ENCODE data around the gene CATSPER1. TPM values are rescaled to one million over a fixed set of nuclear protein-coding genes. Genes with fewer than 3 reads are reported as not detected.

Gene CATSPER1
- 0.28 and 0.30 TPM in 2 replicates for total RNA-seq

- no peaks in the 10 kb centered on the region for H3K36me3 Mint-ChIP-seq (ENCODE audit: low read depth)
Measured at GRCh38 chr11:66026017-66026529, at the start of gene CATSPER1. CATSPER1 (minus strand) TSS chr11:66026479; CDS start chr11:66026379, 100 bp downstream.

GRCh38 chr11:66075273-66075672, 49.0 kb upstream of the CATSPER1 start:
- peak; percentile 44 for DNase-seq
- H3K36me3 Mint-ChIP-seq (ENCODE audit: low read depth) = peaks cover 65% of the 10 kb centered on the region
- H3K9me3 Mint-ChIP-seq = no peaks in the 10 kb centered on the region
- peaks cover 53% of the 10 kb centered on the region for H3K4me1 Mint-ChIP-seq
- no peak overlapping the region for H3K4me3 Mint-ChIP-seq
- H3K27me3 Mint-ChIP-seq = no peaks in the 10 kb centered on the region
- no peak overlapping the region for H3K27ac Mint-ChIP-seq
- intact Hi-C loops (cut with micrococcal nuclease) = no loop called here

More at GRCh38 chr11:66026017-66026529, at the start of gene CATSPER1:
- Mint-ChIP-seq H3K27ac (no peak within 1 kb of the TSS), H3K27me3 (peaks cover 14% of the 10 kb centered on the region), H3K4me1 (peaks cover 10% of the 10 kb centered on the region), H3K9me3 (no peaks in the 10 kb centered on the region), H3K4me3 (no peak within 1 kb of the TSS)
- DNase-seq = no peak
- intact Hi-C loops (cut with micrococcal nuclease) = no loop called here

DNA sequence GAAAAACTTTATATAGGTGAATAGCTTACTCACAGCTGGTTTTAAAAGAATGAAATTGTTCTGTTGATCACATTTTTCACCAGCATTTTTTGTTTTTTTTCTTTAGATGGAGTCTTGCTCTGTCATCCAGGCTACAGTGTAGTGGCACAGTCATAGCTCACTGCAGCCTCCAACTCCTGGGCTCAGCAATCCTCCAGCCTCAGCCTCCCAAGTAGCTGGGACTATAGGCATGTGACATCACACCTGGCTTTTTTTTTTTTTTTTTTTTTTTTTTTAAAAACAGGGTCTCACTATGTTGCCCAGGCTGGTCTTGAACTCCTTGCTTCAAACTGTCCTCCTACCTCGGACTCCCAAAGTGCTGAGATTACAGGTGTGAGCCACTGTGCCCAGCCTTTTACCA, 47.4 kb upstream of the CATSPER1 start:
- Mint-ChIP-seq H3K27ac (no peak overlapping the region), H3K27me3 (no peaks in the 10 kb centered on the region)

GRCh38 chr11:66072518-66072917, 46.2 kb upstream of the CATSPER1 start:
- Mint-ChIP-seq H3K27ac (peak overlapping the region; percentile 91), H3K27me3 (no peaks in the 10 kb centered on the region), H3K4me3 (peak overlapping the region; percentile 94), H3K4me1 (peaks cover 48% of the 10 kb centered on the region), H3K36me3 (ENCODE audit: low read depth) (peaks cover 64% of the 10 kb centered on the region), H3K9me3 (no peaks in the 10 kb centered on the region)
- intact Hi-C loops (cut with micrococcal nuclease) = loop anchor here (5.0 kb wide), 1 partner anchor 1295 kb away; the partner anchor contains the start of gene SF1
- DNase-seq = peak; percentile 58

More for the DNA sequence above, 47.4 kb upstream of the CATSPER1 start:
- Mint-ChIP-seq H3K36me3 (ENCODE audit: low read depth) (peaks cover 62% of the 10 kb centered on the region), H3K4me1 (peaks cover 48% of the 10 kb centered on the region), H3K9me3 (no peaks in the 10 kb centered on the region), H3K4me3 (no peak overlapping the region)
- intact Hi-C loops (cut with micrococcal nuclease) = loop anchor here (5.0 kb wide), 1 partner anchor 1296 kb away; the partner anchor contains the start of gene SF1
- DNase-seq = peak; percentile 54

GRCh38 chr11:66072081-66072480, 45.8 kb upstream of the CATSPER1 start:
- peak overlapping the region; percentile 94 for H3K4me3 Mint-ChIP-seq
- no peaks in the 10 kb centered on the region for H3K9me3 Mint-ChIP-seq
- peaks cover 65% of the 10 kb centered on the region for H3K36me3 Mint-ChIP-seq (ENCODE audit: low read depth)
- peak overlapping the region; percentile 91 for H3K27ac Mint-ChIP-seq
- H3K4me1 Mint-ChIP-seq = peaks cover 47% of the 10 kb centered on the region
- DNase-seq = no peak
- intact Hi-C loops (cut with micrococcal nuclease) = loop anchor here (5.0 kb wide), 1 partner anchor 1295 kb away; the partner anchor contains the start of gene SF1
- H3K27me3 Mint-ChIP-seq = no peaks in the 10 kb centered on the region

GRCh38 chr11:66071381-66071801, 45.1 kb upstream of the CATSPER1 start:
- peaks cover 52% of the 10 kb centered on the region for H3K4me1 Mint-ChIP-seq
- intact Hi-C loops (cut with micrococcal nuclease) = loop anchor here (1.0 to 5.0 kb wide), 2 partner anchors 9 to 1294 kb away; partner anchors contain the start of gene SF1
- peak; percentile 73 for DNase-seq
- H3K36me3 Mint-ChIP-seq (ENCODE audit: low read depth) = peaks cover 69% of the 10 kb centered on the region
- H3K27ac Mint-ChIP-seq = peak overlapping the region; percentile 91
- H3K9me3 Mint-ChIP-seq = no peaks in the 10 kb centered on the region
- no peaks in the 10 kb centered on the region for H3K27me3 Mint-ChIP-seq
- H3K4me3 Mint-ChIP-seq = peak overlapping the region; percentile 94

DNA sequence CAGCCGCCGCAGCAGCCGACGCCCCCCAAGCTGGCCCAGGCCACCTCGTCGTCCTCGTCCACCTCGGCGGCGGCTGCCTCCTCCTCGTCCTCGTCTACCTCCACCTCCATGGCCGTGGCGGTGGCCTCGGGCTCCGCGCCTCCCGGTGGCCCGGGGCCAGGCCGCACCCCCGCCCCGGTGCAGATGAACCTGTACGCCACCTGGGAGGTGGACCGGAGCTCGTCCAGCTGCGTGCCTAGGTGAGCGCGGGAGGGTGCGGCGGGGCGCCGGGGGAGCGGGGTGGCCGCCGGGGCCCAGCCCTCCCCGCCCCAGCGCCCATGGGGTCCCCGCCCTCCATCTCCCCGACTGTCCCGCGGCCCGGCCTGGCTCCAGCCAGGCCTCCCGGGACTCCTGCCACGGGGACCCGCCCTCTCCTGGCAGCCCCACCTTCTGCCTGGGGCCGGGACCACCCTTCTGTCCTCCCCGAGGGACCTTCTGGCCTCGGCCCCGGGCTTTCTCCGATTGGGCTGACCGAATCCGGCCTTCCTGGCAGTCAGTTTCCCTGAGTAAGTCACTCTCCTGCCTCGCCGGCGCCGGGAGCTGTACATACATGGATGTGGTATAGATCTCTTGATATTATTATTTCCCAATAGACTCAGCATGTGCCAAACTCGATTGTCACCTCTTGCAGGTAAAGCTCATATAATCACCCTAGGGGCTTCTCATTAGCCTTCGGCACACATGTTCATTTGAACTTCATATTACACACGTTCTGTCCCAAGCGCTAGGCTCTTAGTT, 44.5 kb upstream of the CATSPER1 start:
- Mint-ChIP-seq H3K9me3 (no peaks in the 10 kb centered on the region), H3K27me3 (no peaks in the 10 kb centered on the region), H3K27ac (peak overlapping the region; percentile 91), H3K4me3 (peak overlapping the region; percentile 94), H3K36me3 (ENCODE audit: low read depth) (peaks cover 69% of the 10 kb centered on the region), H3K4me1 (peaks cover 51% of the 10 kb centered on the region)
- DNase-seq = peak; percentile 75
- intact Hi-C loops (cut with micrococcal nuclease) = loop anchor here (1.0 to 5.0 kb wide), 2 partner anchors 10 to 1293 kb away; partner anchors contain the start of gene SF1

DNA sequence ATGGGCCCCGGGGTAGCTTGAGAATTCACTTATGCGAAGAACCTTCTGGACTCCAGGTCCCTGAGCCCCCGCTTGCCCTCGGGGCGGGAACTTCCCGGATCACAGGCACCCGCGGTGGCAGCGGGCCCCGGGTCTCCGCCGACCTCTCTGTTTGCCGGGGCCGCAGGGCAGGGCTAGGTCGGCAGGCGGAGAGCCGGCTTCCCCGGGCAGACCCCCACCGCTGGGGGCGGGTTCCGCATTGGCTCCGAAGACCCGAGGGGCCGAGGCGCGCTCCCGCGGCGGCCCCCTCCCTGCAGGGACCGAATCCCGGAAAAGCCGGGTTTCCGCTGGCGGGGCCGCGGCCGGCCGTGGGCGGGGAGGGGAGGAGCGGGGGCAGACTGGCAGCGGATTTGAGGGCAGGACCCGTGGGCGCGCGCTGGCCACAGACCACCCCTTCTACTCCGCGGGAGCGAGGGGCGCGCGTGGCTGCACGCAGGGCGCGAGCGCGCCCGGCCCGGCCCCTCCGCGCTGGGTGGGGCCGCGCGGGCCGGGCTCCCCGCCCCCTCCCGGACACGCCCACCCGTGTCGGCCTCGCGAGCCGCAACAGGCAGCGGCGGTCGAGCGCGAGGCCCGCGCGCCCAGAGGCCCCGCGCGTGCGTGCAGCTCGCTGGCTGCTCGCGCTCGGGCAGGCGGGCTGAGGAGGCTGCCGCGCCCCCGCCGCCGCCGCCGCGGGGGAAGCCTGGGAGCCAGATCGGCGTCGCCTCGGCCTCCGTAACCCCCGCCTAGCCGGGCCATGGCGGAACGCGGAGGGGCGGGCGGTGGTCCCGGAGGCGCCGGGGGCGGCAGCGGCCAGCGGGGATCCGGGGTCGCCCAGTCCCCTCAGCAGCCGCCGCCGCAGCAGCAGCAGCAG, 43.7 kb upstream of the CATSPER1 start, which contains the start of gene PACS1:
Gene PACS1, plus strand, starts transcription at position 558 of the 889 bp plus-strand sequence. Its CDS starts 215 bp downstream, at position 773.
- Mint-ChIP-seq H3K4me3 (peak within 1 kb of the TSS; percentile 94), H3K4me1 (peaks cover 53% of the 10 kb centered on the region), H3K27ac (peak within 1 kb of the TSS; percentile 92), H3K27me3 (no peaks in the 10 kb centered on the region), H3K9me3 (no peaks in the 10 kb centered on the region), H3K36me3 (ENCODE audit: low read depth) (peaks cover 70% of the 10 kb centered on the region)
- DNase-seq = peak; percentile 95
- intact Hi-C loops (cut with micrococcal nuclease) = loop anchor here (2.0 to 5.0 kb wide), 3 partner anchors 31 to 1293 kb away; partner anchors contain the start of gene SF1

- intact Hi-C loops (cut with micrococcal nuclease) = loop anchor here (1.0 to 2.0 kb wide), 4 partner anchors 17 to 65 kb away; partner anchors contain the start of gene SF3B2
- H3K27me3 Mint-ChIP-seq = no peaks in the 10 kb centered on the region
Measured at GRCh38 chr11:66068923-66069714, 42.8 kb upstream of the CATSPER1 start.

GRCh38 chr11:66068154-66068821, 42.0 kb upstream of the CATSPER1 start:
- DNase-seq = peak; percentile 93
- H3K4me3 Mint-ChIP-seq = peak overlapping the region; percentile 45
- no peaks in the 10 kb centered on the region for H3K27me3 Mint-ChIP-seq
- H3K36me3 Mint-ChIP-seq (ENCODE audit: low read depth) = peaks cover 75% of the 10 kb centered on the region
- intact Hi-C loops (cut with micrococcal nuclease) = loop anchor here (1.0 to 2.0 kb wide), 4 partner anchors 16 to 66 kb away; partner anchors contain the start of gene SF3B2
- H3K27ac Mint-ChIP-seq = peak overlapping the region; percentile 92
- H3K9me3 Mint-ChIP-seq = no peaks in the 10 kb centered on the region
- H3K4me1 Mint-ChIP-seq = peaks cover 56% of the 10 kb centered on the region

More at GRCh38 chr11:66068923-66069714, 42.8 kb upstream of the CATSPER1 start:
- DNase-seq = peak; percentile 78
- Mint-ChIP-seq H3K4me1 (peaks cover 53% of the 10 kb centered on the region), H3K9me3 (no peaks in the 10 kb centered on the region), H3K27ac (peak overlapping the region; percentile 92), H3K4me3 (peak overlapping the region; percentile 84), H3K36me3 (ENCODE audit: low read depth) (peaks cover 73% of the 10 kb centered on the region)

GRCh38 chr11:66067640-66068039, 41.4 kb upstream of the CATSPER1 start:
- no peak overlapping the region for H3K4me3 Mint-ChIP-seq
- intact Hi-C loops (cut with micrococcal nuclease) = loop anchor here (1.0 to 2.0 kb wide), 4 partner anchors 15 to 67 kb away; partner anchors contain the start of gene SF3B2
- no peaks in the 10 kb centered on the region for H3K27me3 Mint-ChIP-seq
- H3K36me3 Mint-ChIP-seq (ENCODE audit: low read depth) = peaks cover 75% of the 10 kb centered on the region
- no peak overlapping the region for H3K27ac Mint-ChIP-seq
- no peak for DNase-seq
- H3K9me3 Mint-ChIP-seq = no peaks in the 10 kb centered on the region
- peaks cover 55% of the 10 kb centered on the region for H3K4me1 Mint-ChIP-seq

DNA sequence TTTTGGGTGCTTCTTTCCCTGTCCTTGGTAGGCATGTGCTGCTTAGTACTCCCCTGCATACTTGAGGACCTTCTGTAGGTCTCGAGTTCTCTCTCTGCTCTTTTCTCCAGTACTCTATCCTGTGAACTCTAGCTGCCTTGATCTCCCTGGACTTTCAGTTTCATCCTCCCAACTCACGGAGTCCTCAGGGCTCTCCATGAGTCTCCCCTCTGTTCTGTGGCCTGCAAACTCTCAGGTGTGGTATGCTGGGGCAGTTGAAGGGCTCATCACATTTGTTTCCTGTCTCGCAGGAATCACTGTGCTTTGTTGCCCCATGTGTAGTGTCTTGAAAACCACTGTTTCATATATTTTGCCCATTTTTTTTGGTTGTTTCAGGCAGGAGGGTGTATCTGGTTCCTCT, 40.5 kb upstream of the CATSPER1 start:
- Mint-ChIP-seq H3K36me3 (ENCODE audit: low read depth) (peaks cover 71% of the 10 kb centered on the region), H3K27ac (peak overlapping the region; percentile 57), H3K4me1 (peaks cover 46% of the 10 kb centered on the region), H3K4me3 (no peak overlapping the region), H3K27me3 (no peaks in the 10 kb centered on the region), H3K9me3 (no peaks in the 10 kb centered on the region)
- DNase-seq = no peak
- intact Hi-C loops (cut with micrococcal nuclease) = no loop called here
